ENCODE data around the gene MRPS23. TPM values are rescaled to one million over a fixed set of nuclear protein-coding genes. Genes with fewer than 3 reads are reported as not detected.

MRPS23 gene
- total RNA-seq, 1 experiment from 2014 or later, result 97.5 TPM

DNA sequence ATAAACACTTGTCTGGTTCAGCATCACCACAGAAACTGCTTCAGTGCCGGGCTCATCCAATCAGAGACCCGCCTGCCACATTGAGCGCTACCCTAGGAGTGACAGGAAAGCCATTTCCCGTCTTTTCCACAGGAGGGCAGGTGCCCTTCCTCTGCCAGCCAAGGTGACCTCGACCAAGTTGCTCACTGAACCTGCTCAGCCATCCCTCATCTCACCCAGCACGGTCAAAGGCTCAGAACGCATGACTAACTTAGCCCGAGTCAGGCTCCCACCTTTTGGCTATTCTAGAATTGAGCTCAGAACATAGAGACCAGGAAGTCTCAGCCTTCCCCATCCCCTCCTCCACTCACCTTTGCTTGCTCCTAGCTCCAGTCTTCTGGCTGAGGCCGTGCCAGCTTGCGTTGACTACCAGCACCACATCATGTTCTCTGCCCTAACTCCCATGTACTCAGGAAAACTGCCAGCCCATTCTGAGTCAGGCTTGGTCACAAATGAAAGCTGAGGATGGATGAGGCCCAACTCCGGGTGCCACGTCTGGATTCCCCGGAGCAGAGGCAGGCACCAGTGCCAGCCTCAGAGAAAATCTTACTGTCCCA is 15.6 kb downstream of the MRPS23 start:
- POLR2A ChIA-PET (ENCODE audit: unreplicated experiment), result interaction anchor here (0.5 to 0.8 kb wide), 3 partner anchors 16 to 590 kb away, joined by 3 to 4 read pairs (median 3); no protein-coding TSS in a partner anchor
- Histone ChIP-seq H3F3A (ENCODE audit: low read length, unreplicated experiment) (peaks cover 5% of the 10 kb centered on the region), H3K9me3 (ENCODE audit: low read length) (no peaks in the 10 kb centered on the region), H3K27ac (ENCODE audit: low read length) (peak overlapping the region; percentile 17), H3K4me3 (ENCODE audit: low read length) (peak overlapping the region; percentile 24; the same call in 1 of the 2 replicates), H3K9me2 (replicated peaks; ENCODE audit: low read length) (no peaks in the 10 kb centered on the region), H3K4me1 (ENCODE audit: insufficient read depth, low read length) (peaks cover 27% of the 10 kb centered on the region), H2AFZ (ENCODE audit: low read length) (peak overlapping the region; percentile 12), H3K9ac (ENCODE audit: low read length) (no peak overlapping the region), H4K20me1 (ENCODE audit: low read length) (no peaks in the 10 kb centered on the region), H3K27me3 (ENCODE audit: low read length) (no peaks in the 10 kb centered on the region), H3K4me2 (ENCODE audit: low read length) (peak overlapping the region; percentile 53), H3K79me2 (ENCODE audit: low read length) (no peaks in the 10 kb centered on the region), H3K36me3 (ENCODE audit: low read depth, low read length) (peaks cover 14% of the 10 kb centered on the region)
- TF ChIP-seq, protein P1, sequence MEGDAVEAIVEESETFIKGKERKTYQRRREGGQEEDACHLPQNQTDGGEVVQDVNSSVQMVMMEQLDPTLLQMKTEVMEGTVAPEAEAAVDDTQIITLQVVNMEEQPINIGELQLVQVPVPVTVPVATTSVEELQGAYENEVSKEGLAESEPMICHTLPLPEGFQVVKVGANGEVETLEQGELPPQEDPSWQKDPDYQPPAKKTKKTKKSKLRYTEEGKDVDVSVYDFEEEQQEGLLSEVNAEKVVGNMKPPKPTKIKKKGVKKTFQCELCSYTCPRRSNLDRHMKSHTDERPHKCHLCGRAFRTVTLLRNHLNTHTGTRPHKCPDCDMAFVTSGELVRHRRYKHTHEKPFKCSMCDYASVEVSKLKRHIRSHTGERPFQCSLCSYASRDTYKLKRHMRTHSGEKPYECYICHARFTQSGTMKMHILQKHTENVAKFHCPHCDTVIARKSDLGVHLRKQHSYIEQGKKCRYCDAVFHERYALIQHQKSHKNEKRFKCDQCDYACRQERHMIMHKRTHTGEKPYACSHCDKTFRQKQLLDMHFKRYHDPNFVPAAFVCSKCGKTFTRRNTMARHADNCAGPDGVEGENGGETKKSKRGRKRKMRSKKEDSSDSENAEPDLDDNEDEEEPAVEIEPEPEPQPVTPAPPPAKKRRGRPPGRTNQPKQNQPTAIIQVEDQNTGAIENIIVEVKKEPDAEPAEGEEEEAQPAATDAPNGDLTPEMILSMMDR (conservative IDR thresholded peaks at IDR 0.05; ENCODE audit: low read depth, low read length), result peak; percentile 35; the same call in 1 of the 2 replicates
- no peak for TF ChIP-seq EZH2 (IDR thresholded peaks at IDR 0.05; ENCODE audit: low read length, unreplicated experiment)
- CTCF ChIA-PET, result interaction anchor here (0.5 to 1.5 kb wide), 10 partner anchors 16 to 1241 kb away, joined by 3 to 10 read pairs (median 4); partner anchors contain the start of genes MRPS23 and NOG
- peak; percentile 90 for ATAC-seq
- no TSS peak for BruUV-seq (replicated peaks)
- DNase-seq, result peak; percentile 96
- intact Hi-C loops (cut with micrococcal nuclease), result loop anchor here (2.0 to 5.0 kb wide), 2 partner anchors 87 to 279 kb away; partner anchors contain the start of gene CCDC182

DNA sequence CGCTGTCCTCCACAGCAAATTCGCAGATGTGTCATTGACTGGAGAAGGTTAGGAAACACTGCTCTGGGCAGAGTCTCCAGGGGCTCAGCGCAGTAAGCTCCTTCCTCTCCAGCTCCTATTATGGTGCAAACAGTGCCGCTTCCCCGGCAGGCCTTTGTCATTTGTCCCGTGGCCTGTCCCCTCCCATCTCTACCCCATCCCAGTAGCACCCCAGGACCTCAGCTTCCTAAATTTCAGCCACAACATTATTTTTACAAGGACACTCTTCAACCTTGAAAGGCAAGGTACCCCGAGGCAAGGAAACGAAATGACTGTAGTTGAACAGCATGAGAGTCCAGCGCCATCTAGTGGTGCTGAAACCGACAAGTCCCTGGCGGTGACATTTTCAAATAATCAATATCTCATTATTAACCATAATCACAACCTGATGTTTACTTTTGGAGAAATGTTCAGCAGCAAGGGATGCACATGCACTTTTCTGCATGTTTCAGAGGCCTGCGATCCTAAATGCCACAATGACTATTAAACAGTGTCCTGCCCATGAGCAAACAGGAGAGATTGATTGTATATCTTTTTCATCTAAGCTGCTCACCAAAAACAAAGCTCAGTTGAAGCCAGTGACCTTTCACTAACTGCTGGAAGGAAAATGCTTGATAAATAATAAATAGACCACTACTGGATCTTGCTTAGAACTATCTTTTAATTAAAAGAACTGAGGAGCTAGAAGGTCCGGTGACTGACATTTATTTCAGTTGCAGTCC is 16.5 kb downstream of the MRPS23 start:
- peaks cover 27% of the 10 kb centered on the region for H3K4me1 ChIP-seq (ENCODE audit: insufficient read depth, low read length)
- H3K36me3 ChIP-seq (ENCODE audit: low read depth, low read length), result peaks cover 5% of the 10 kb centered on the region
- intact Hi-C loops (cut with micrococcal nuclease), result loop anchor here (1.0 to 5.0 kb wide), 3 partner anchors 86 to 703 kb away; partner anchors contain the start of gene CCDC182
- no peaks in the 10 kb centered on the region for H4K20me1 ChIP-seq (ENCODE audit: low read length)
- DNase-seq (peak; percentile 80), ATAC-seq (peak; percentile 32)
- BruUV-seq (replicated peaks), result no TSS peak
- no peaks in the 10 kb centered on the region for H3K9me2 ChIP-seq (replicated peaks; ENCODE audit: low read length)
- no peak for TF ChIP-seq EZH2phosphoT487 (IDR thresholded peaks at IDR 0.05; ENCODE audit: borderline replicate concordance, low read length)
- TF ChIP-seq, protein P1 (conservative IDR thresholded peaks at IDR 0.05; ENCODE audit: low read depth, low read length), result peak; percentile 99
- H3K27ac ChIP-seq (ENCODE audit: low read length), result no peak overlapping the region
- H3K9ac ChIP-seq (ENCODE audit: low read length), result no peak overlapping the region
- H3F3A ChIP-seq (ENCODE audit: low read length, unreplicated experiment), result peaks cover 5% of the 10 kb centered on the region
- H3K4me2 ChIP-seq (ENCODE audit: low read length), result peak overlapping the region; percentile 53
- no peaks in the 10 kb centered on the region for H3K27me3 ChIP-seq (ENCODE audit: low read length)
- H3K4me3 ChIP-seq (ENCODE audit: low read length), result no peak overlapping the region; the same call in 1 of the 2 replicates
- H3K79me2 ChIP-seq (ENCODE audit: low read length), result no peaks in the 10 kb centered on the region
- CTCF ChIA-PET, result interaction anchor here (0.5 to 1.5 kb wide), 6 partner anchors 86 to 704 kb away, joined by 3 to 18 read pairs (median 5); no protein-coding TSS in a partner anchor
- peak overlapping the region; percentile 48 for H2AFZ ChIP-seq (ENCODE audit: low read length)
- POLR2A ChIA-PET (ENCODE audit: unreplicated experiment), result interaction anchor here (0.5 kb wide), 1 partner anchor 250 kb away, joined by 5 read pairs; the partner anchor contains the start of gene DYNLL2
- H3K9me3 ChIP-seq (ENCODE audit: low read length), result no peaks in the 10 kb centered on the region
